Mammary epithelial cell (primary cell): ENCODE measurements around the gene PSG7.
"Not testable (repeated sequence)": the region's sequence is repeated elsewhere in the genome, so short reads cannot be mapped to it uniquely, and the experiment has no call there.

ENCODE experiments used
- EZH2 ChIP-seq: IDR thresholded peaks from 2 replicates; pipeline ENCODE4 v1.6.1; 2012; ENCODE audit warnings: low read length, inconsistent platforms, borderline replicate concordance
- TF ChIP-seq, protein P1 (sequence below), 2 donors: IDR thresholded peaks in 1 of 2; conservative IDR thresholded peaks in 1 of 2; 2 replicates each; pipeline ENCODE4 v1.5.1; 2011 to 2012; ENCODE audit warnings: inconsistent platforms in 2 of 2, low read length in 2 of 2, mild to moderate bottlenecking in 2 of 2, control low read depth in 1 of 2, low read depth in 1 of 2; ENCODE audit not compliant: insufficient read depth in 1 of 2; ENCODE audit errors: extremely low read depth in 1 of 2

DNA sequence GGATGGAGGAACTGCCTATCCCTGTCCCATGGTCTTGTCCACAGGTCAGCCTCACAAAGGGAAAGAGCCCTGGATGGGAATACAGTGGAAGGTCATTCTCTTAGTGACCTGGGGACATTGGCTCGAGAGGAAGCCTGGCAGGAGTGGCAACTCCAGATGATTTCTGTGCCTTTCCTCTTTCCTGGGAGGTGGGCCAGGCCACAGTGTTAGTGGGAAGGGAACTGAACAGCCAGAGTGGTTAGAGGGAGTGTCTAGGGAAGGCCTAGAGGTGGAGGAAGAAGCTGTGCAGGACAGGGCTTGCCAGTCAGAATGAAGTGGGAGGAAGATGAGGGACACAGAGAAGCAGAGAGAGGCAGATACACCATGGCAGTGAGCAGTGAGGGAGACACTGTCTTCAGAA lies 61.1 kb downstream of the PSG7 start:
- TF ChIP-seq, protein P1, sequence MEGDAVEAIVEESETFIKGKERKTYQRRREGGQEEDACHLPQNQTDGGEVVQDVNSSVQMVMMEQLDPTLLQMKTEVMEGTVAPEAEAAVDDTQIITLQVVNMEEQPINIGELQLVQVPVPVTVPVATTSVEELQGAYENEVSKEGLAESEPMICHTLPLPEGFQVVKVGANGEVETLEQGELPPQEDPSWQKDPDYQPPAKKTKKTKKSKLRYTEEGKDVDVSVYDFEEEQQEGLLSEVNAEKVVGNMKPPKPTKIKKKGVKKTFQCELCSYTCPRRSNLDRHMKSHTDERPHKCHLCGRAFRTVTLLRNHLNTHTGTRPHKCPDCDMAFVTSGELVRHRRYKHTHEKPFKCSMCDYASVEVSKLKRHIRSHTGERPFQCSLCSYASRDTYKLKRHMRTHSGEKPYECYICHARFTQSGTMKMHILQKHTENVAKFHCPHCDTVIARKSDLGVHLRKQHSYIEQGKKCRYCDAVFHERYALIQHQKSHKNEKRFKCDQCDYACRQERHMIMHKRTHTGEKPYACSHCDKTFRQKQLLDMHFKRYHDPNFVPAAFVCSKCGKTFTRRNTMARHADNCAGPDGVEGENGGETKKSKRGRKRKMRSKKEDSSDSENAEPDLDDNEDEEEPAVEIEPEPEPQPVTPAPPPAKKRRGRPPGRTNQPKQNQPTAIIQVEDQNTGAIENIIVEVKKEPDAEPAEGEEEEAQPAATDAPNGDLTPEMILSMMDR (conservative IDR thresholded peaks at IDR 0.05 in 1 of 2, IDR thresholded peaks at IDR 0.05 in 1 of 2; ENCODE audit: extremely low read depth in 1 of 2, insufficient read depth in 1 of 2, low read depth in 1 of 2, low read length in 2 of 2): not testable (repeated sequence)
- TF ChIP-seq EZH2: not testable (repeated sequence)
